Measurements from ENCODE around the gene NGRN. TPM values are rescaled to one million over a fixed set of nuclear protein-coding genes. Genes with fewer than 3 reads are reported as not detected.
A peak's percentile ranks its signal among the peaks of the same experiment; 100 is the strongest.
"Not testable (repeated sequence)": the region's sequence is repeated elsewhere in the genome, so short reads cannot be mapped to it uniquely, and the experiment has no call there.

Gene NGRN
- total RNA-seq, 1 experiment from 2014 or later, result 87.5 TPM

GRCh38 chr15:90233387-90234095, 31.9 kb upstream of the NGRN start, which contains the start of gene CIB1:
TSS of gene CIB1 (minus strand) at chr15:90233941. CDS start at chr15:90233885, 56 bp downstream.
- peak; percentile 94 for DNase-seq (ENCODE audit: low read depth)

GRCh38 chr15:90234096-90234988, 31.1 kb upstream of the NGRN start, which contains the start of gene GDPGP1:
TSS of gene GDPGP1 (plus strand) at chr15:90234209. CDS start at chr15:90240909, 6,700 bp downstream.
- no peak for DNase-seq (ENCODE audit: low read depth)

DNA sequence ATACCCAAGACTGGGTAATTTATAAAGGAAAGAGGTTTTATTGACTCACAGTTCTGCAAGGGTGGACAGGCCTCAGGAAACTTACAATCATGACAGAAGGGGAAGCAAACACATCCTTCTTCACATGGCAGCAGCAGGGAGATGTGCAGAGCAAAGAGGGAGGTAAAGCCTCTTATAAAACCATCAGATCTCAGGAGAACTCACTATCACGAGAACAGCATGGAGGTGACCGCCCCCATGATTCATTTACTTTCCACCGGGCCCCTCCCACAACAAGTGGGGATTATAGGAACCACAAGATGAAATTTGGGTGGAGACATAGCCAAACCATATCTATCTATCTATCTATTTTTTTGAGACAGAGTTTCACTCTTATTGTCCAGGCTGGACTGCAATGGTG, 26.1 kb upstream of the NGRN start:
- peak; percentile 8 for DNase-seq (ENCODE audit: low read depth)

GRCh38 chr15:90240856-90241255, 24.6 kb upstream of the NGRN start:
- DNase-seq (ENCODE audit: low read depth), result no peak

- DNase-seq (ENCODE audit: low read depth), result no peak
These were observed 23.9 kb upstream of the NGRN start for GRCh38 chr15:90241343-90242192.

DNA sequence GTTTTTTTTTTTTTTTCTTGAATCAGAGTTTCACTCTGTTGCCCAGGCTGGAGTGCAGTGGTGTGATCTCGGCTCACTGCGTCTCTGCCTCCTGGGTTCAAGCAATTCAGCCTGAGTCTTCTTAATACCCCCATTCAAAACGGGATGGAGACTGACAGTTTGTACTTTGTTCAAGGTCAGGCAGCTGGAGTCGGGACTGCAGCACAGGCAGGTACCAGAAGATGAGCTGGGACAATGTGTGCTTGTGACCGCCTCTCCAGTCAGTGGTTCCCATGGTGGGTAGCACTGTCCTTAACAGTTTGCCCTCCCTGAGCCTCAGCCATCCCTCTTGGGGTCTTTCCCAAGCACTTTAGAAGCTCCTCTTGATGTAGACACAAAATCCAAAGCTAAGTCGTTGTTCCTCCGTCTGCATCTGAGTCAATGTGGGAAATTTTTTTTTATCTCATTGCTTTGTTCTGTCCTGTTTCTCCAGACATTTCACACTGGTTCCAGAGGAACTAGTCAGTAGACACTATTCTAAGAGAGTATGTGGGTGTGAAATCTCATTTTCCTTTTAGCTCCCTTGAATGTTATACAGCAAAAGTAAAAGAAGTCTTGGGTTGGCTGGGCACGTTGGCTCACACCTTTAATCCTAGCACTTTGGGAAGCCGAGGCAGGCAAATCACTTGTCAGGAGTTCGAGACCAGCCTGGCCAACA, 21.4 kb upstream of the NGRN start:
- no peak for DNase-seq (ENCODE audit: low read depth)

- no peak for DNase-seq (ENCODE audit: low read depth)
These were observed 16.7 kb upstream of the NGRN start for GRCh38 chr15:90248789-90249202.

DNA sequence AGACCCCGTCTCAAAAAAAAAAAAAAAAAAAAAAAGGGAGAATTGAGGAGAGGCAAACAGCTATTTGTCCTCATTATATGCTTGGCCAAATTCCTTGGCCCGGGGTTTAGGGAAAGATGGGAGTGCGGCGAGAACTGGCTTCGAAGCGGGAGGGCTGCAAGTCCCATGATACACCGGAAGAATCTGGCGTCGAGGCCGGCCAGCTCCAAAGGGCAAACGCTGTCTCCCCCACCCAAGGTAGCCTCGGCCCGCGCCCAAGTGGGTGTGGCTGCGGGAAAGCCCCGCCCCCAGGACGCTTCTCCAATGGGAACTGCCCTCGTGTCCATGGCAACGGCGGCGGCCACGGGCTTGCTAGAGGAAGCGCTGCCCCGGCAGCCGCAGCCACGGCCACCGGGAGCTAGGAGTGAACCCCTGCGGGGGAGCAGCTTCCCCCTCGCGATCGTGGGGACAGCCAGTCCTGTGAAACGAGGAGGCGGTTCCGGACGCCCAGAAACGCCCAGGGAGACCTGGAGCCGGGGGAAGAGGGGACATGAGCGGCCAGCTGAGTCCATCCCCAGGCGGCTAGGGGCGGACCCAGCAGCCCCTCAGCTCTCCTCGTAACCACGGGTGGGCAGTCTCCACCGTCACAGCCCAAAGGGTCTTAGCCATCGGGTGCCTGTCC, 16.1 kb upstream of the NGRN start, which contains the start of gene TTLL13:
Gene TTLL13, plus strand, starts transcription at position 354 of the 661 bp plus-strand sequence. CDS start 1,075 bp downstream, outside the sequence.
- DNase-seq (ENCODE audit: low read depth), result peak; percentile 74

DNA sequence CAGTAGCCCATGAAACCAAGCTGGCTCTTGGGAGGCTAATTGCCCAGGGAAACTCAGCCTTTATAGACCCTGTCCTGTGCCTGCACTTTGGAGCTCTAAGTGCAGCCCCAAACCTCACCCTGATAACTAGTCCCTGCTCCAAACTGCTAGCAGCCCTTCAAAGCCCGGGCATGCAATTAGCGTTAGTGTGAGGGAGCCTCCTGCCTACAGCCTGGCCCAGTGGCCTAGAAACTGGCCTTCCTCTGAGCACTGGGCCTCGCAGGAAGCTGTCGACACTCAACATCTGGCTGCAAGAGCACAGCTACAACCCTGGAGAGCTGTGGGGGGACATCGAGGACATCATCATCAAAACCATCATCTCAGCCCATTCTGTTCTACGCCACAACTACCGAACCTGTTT, 7.7 kb upstream of the NGRN start:
- DNase-seq (ENCODE audit: low read depth), result no peak

GRCh38 chr15:90259524-90259923, 5.9 kb upstream of the NGRN start:
- peak; percentile 75 for DNase-seq (ENCODE audit: low read depth)

- not testable (repeated sequence) for DNase-seq (ENCODE audit: low read depth)
These were observed 4.7 kb upstream of the NGRN start for GRCh38 chr15:90260731-90261130.

DNA sequence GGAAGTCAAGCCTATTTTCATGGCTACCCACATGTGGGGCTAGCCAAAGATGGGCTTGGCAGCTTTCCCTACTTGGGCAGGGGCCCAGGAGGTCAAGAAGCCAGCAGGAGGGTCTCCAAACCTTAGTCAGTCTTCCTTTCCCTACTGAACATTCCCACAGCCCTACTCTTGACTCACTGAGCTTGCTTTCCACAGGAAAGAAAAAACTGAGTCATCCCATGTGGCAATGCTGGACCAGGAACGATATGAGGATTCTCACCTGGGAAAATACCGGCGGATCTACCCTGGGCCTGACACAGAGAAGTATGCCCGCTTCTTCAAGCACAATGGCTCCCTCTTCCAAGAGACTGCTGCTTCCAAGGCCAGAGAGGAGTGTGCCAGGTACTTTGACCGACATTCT, 3.7 kb upstream of the NGRN start:
- peak; percentile 43 for DNase-seq (ENCODE audit: low read depth)

DNA sequence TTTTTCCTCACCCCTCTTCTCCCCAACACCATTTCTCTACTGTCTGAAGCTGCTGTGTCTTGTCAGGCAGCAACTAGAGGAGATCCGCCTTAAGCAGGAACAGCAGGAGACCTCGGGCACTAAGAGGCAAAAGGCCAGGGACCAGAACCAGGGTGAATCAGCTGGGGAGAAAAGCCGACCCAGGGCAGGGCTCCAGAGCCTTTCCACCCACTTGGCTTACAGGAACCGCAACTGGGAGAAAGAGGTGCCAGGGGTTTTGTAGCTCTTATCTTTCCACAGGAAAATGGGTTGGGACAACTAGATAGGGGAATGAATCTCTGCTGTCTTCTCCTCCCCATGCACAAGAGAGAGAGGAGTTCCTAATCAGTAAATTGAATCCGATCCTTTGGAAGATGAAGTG, 3.0 kb upstream of the NGRN start:
- DNase-seq (ENCODE audit: low read depth), result no peak

GRCh38 chr15:90264671-90265070, 801 bp upstream of the NGRN start:
- DNase-seq (ENCODE audit: low read depth), result peak; percentile 20

GRCh38 chr15:90266061-90266431, 574 bp downstream of the NGRN start:
- peak; percentile 38 for DNase-seq (ENCODE audit: low read depth)

GRCh38 chr15:90266485-90266884, 1.0 kb downstream of the NGRN start:
- DNase-seq (ENCODE audit: low read depth), result peak; percentile 28

GRCh38 chr15:90268415-90268814, 2.9 kb downstream of the NGRN start:
- no peak for DNase-seq (ENCODE audit: low read depth)

GRCh38 chr15:90270502-90271150, 5.2 kb downstream of the NGRN start:
- no peak for DNase-seq (ENCODE audit: low read depth)

- DNase-seq (ENCODE audit: low read depth), result no peak
These were observed 6.1 kb downstream of the NGRN start for GRCh38 chr15:90271459-90272166.

All from LHCN-M2 (cell line).